Measurements from ENCODE around the gene NXPH3. TPM values are rescaled to one million over a fixed set of nuclear protein-coding genes. Genes with fewer than 3 reads are reported as not detected.

Gene NXPH3
- total RNA-seq, 1 donor from 2014 or later = not detected

GRCh38 chr17:49621946-49622529, 46.4 kb downstream of the NXPH3 start:
- no peak for DNase-seq (ENCODE audit: low read depth)
- H3K4me3 ChIP-seq (ENCODE audit: low read depth, low read length) = no peak overlapping the region
- H3K36me3 ChIP-seq (ENCODE audit: control insufficient read depth, insufficient read depth, low read length) = no peaks in the 10 kb centered on the region
- no peaks in the 10 kb centered on the region for H3K27me3 ChIP-seq (ENCODE audit: control insufficient read depth, insufficient read depth, low read length)
- TF ChIP-seq CTCF (IDR thresholded peaks at IDR 0.05; ENCODE audit: insufficient read depth, low read length, poor library complexity, severe bottlenecking) = no peak

GRCh38 chr17:49624896-49625295, 49.2 kb downstream of the NXPH3 start:
- no peaks in the 10 kb centered on the region for H3K27me3 ChIP-seq (ENCODE audit: control insufficient read depth, insufficient read depth, low read length)
- no peak overlapping the region for H3K4me3 ChIP-seq (ENCODE audit: low read depth, low read length)
- no peak for DNase-seq (ENCODE audit: low read depth)
- no peaks in the 10 kb centered on the region for H3K36me3 ChIP-seq (ENCODE audit: control insufficient read depth, insufficient read depth, low read length)
- no peak for TF ChIP-seq CTCF (IDR thresholded peaks at IDR 0.05; ENCODE audit: insufficient read depth, low read length, poor library complexity, severe bottlenecking)

GRCh38 chr17:49629447-49629846, 53.8 kb downstream of the NXPH3 start:
- TF ChIP-seq CTCF (IDR thresholded peaks at IDR 0.05; ENCODE audit: insufficient read depth, low read length, poor library complexity, severe bottlenecking) = no peak
- DNase-seq (ENCODE audit: low read depth) = no peak
- Histone ChIP-seq H3K36me3 (ENCODE audit: control insufficient read depth, insufficient read depth, low read length) (no peaks in the 10 kb centered on the region), H3K4me3 (ENCODE audit: low read depth, low read length) (no peak overlapping the region), H3K27me3 (ENCODE audit: control insufficient read depth, insufficient read depth, low read length) (no peaks in the 10 kb centered on the region)

- Histone ChIP-seq H3K4me3 (ENCODE audit: low read depth, low read length) (no peak overlapping the region), H3K36me3 (ENCODE audit: control insufficient read depth, insufficient read depth, low read length) (no peaks in the 10 kb centered on the region), H3K27me3 (ENCODE audit: control insufficient read depth, insufficient read depth, low read length) (no peaks in the 10 kb centered on the region)
- no peak for DNase-seq (ENCODE audit: low read depth)
- TF ChIP-seq CTCF (IDR thresholded peaks at IDR 0.05; ENCODE audit: insufficient read depth, low read length, poor library complexity, severe bottlenecking) = no peak
These were observed 54.6 kb downstream of the NXPH3 start for GRCh38 chr17:49630113-49630900.

GRCh38 chr17:49631496-49631895, 55.8 kb downstream of the NXPH3 start:
- Histone ChIP-seq H3K36me3 (ENCODE audit: control insufficient read depth, insufficient read depth, low read length) (no peaks in the 10 kb centered on the region), H3K27me3 (ENCODE audit: control insufficient read depth, insufficient read depth, low read length) (no peaks in the 10 kb centered on the region), H3K4me3 (ENCODE audit: low read depth, low read length) (no peak overlapping the region)
- DNase-seq (ENCODE audit: low read depth) = no peak
- no peak for TF ChIP-seq CTCF (IDR thresholded peaks at IDR 0.05; ENCODE audit: insufficient read depth, low read length, poor library complexity, severe bottlenecking)

Other genes starting within 250 kb of the NXPH3 start
- gene ZNF652, start 213.6 kb upstream of the NXPH3 start, total RNA-seq = 20.7 and 21.4 TPM in 2 replicates
- gene PHB1, start 161.0 kb upstream of the NXPH3 start, total RNA-seq = 137 and 143 TPM in 2 replicates
- 0.04 TPM in 1 of 2 replicates, not detected in the other for gene NGFR, start 80.6 kb upstream of the NXPH3 start, total RNA-seq
- gene SPOP, start 102.2 kb downstream of the NXPH3 start, total RNA-seq = 43.1 and 43.6 TPM in 2 replicates
- gene SLC35B1, start 132.1 kb downstream of the NXPH3 start, total RNA-seq = 116 and 122 TPM in 2 replicates
- 10.5 and 12.3 TPM in 2 replicates for gene FAM117A, start 188.3 kb downstream of the NXPH3 start, total RNA-seq
- 30.5 TPM in 2 replicates for gene KAT7, start 212.8 kb downstream of the NXPH3 start, total RNA-seq